Panc1 (cell line): ENCODE data around the gene PPP1R18. TPM values are rescaled to one million over a fixed set of nuclear protein-coding genes. Genes with fewer than 3 reads are reported as not detected.

ENCODE experiments used
- ATAC-seq: fragments of 200-7000 bp; cut with Tn5 transposase; 2 replicates; pipeline ENCODE4 v1.9.1; 2020; ENCODE audit warnings: mild to moderate bottlenecking, moderate library complexity
- BruUV-seq: library from RNA; stranded (reverse); fragments of 400-500 nt; replicated peaks from 2 replicates; lab custom pipeline; 2021; lab: Mats Ljungman, UMichigan
- CTCF ChIA-PET: fragments of 300-600 bp; sonication (Branson Sonifier 250); formaldehyde crosslinking; loops from one replicate; lab custom pipeline; 2022; ENCODE audit warnings: antibody characterized with exemption; lab: Charles Lee
- POLR2A ChIA-PET: fragments of 300-600 bp; sonication (Branson Sonifier 250); formaldehyde crosslinking; loops from one replicate; lab custom pipeline; 2022; ENCODE audit warnings: antibody characterized with exemption; lab: Charles Lee
- DNase-seq: peaks from one replicate; pipeline ENCODE4 v3.0.0-alpha.2; 2010; ENCODE audit warnings: low read depth, low spot score
- H3K27ac ChIP-seq: 2 replicates; pipeline ENCODE4 v1.5.1; 2011; ENCODE audit warnings: mild to moderate bottlenecking, low read length, inconsistent platforms
- H3K27me3 ChIP-seq: fragments of 200-500 bp; sonication (Bioruptor generic); 2 replicates; pipeline ENCODE4 v1.6.0; 2014; ENCODE audit warnings: low read length, inconsistent platforms; ENCODE audit not compliant: control insufficient read depth, insufficient read depth
- H3K36me3 ChIP-seq: fragments of 200-500 bp; sonication (Bioruptor generic); 2 replicates; pipeline ENCODE4 v1.5.1; 2014; ENCODE audit warnings: inconsistent platforms, mild to moderate bottlenecking, low read length, moderate library complexity; ENCODE audit not compliant: control insufficient read depth, insufficient read depth
- H3K4me1 ChIP-seq: 2 replicates; pipeline ENCODE4 v1.5.1; 2011; ENCODE audit warnings: inconsistent platforms, mild to moderate bottlenecking, low read length, moderate library complexity; ENCODE audit not compliant: control insufficient read depth, insufficient read depth
- H3K4me3 ChIP-seq, 2 experiments: 2 replicates each; pipeline ENCODE4 v1.5.1; 2011 to 2012; ENCODE audit warnings: low read depth in 2 of 2, low read length in 2 of 2, mild to moderate bottlenecking in 2 of 2, inconsistent platforms in 1 of 2, moderate library complexity in 1 of 2
- H3K9me3 ChIP-seq: fragments of 200-500 bp; sonication (Bioruptor generic); 2 replicates; pipeline ENCODE4 v1.5.1; 2014; ENCODE audit warnings: low read depth, mild to moderate bottlenecking, inconsistent platforms, low read length, moderate library complexity; ENCODE audit not compliant: control insufficient read depth, insufficient read depth
- CTCF ChIP-seq: fragments of 450-650 bp; IDR thresholded peaks from 2 replicates; pipeline ENCODE4 v1.5.1; 2017; ENCODE audit warnings: mild to moderate bottlenecking
- POLR2AphosphoS5 ChIP-seq: IDR thresholded peaks from 2 replicates; pipeline ENCODE4 v1.6.1; 2012; ENCODE audit warnings: mild to moderate bottlenecking, low read depth, low read length, moderate library complexity
- REST ChIP-seq, 2 experiments: IDR thresholded peaks; 2 replicates each; pipeline ENCODE4 v1.6.1; 2011 to 2012; ENCODE audit warnings: low read depth in 2 of 2, control low read depth in 1 of 2, low read length in 1 of 2, mild to moderate bottlenecking in 1 of 2, moderate library complexity in 1 of 2; ENCODE audit not compliant: insufficient read depth in 1 of 2
- SIN3A ChIP-seq: IDR thresholded peaks from 2 replicates; pipeline ENCODE4 v1.6.1; 2012; ENCODE audit warnings: low read depth, mild to moderate bottlenecking, low read length, moderate library complexity, borderline replicate concordance; ENCODE audit not compliant: insufficient read depth
- TCF7L2 ChIP-seq: IDR thresholded peaks from 2 replicates; pipeline ENCODE4 v1.6.1; 2011; ENCODE audit warnings: mild to moderate bottlenecking, low read depth, low read length, inconsistent platforms
- in situ Hi-C: cut with HindIII; loops from 2 replicates; pipeline ENCODE4 v1.10.0; 2016; ENCODE audit warnings: low sequenced_read_pairs, low pct_unique_long_range_greater_than_20kb
- intact Hi-C: fragments of 100-400 bp; cut with micrococcal nuclease; formaldehyde crosslinking; loops from one replicate; pipeline ENCODE4 v1.10.0; 2022; ENCODE audit not compliant: unreplicated experiment
- total RNA-seq: library from RNA; stranded (reverse); gene quantifications from one replicate; pipeline ENCODE4 v1.2.1, GENCODE V29; 2021; ENCODE audit not compliant: unreplicated experiment

Gene PPP1R18
- total RNA-seq, 1 experiment from 2014 or later = 55.3 TPM

GRCh38 chr6:30640481-30640880, 46.0 kb downstream of the PPP1R18 start:
- CTCF ChIA-PET = no interaction called here
- H3K36me3 ChIP-seq = no peaks in the 10 kb centered on the region; the same call in 1 of the 2 replicates

GRCh38 chr6:30635834-30636233, 50.6 kb downstream of the PPP1R18 start:
- Histone ChIP-seq H3K4me3 (no peak overlapping the region), H3K4me1 (no peaks in the 10 kb centered on the region), H3K27ac (no peak overlapping the region), H3K27me3 (no peaks in the 10 kb centered on the region), H3K36me3 (no peaks in the 10 kb centered on the region), H3K9me3 (no peaks in the 10 kb centered on the region)
- ATAC-seq (no peak), DNase-seq (no peak)
- ChIA-PET CTCF (interaction anchor here (0.5 kb wide), 1 partner anchor 82 kb away, joined by 3 read pairs; the partner anchor contains the start of gene MDC1), POLR2A (no interaction called here)
- TSS peak; percentile 57 for BruUV-seq
- TF ChIP-seq REST (IDR thresholded peaks at IDR 0.05; ENCODE audit: insufficient read depth in 1 of 2, low read depth in 2 of 2, low read length in 1 of 2) (no peak), TCF7L2 (no peak), CTCF (no peak), POLR2AphosphoS5 (no peak)
- intact Hi-C loops (no loop called here), in situ Hi-C loops (no loop called here)

More at GRCh38 chr6:30640481-30640880, 46.0 kb downstream of the PPP1R18 start:
- no peak for DNase-seq
- Histone ChIP-seq H3K27me3 (no peaks in the 10 kb centered on the region), H3K4me1 (no peaks in the 10 kb centered on the region), H3K9me3 (no peaks in the 10 kb centered on the region), H3K27ac (no peak overlapping the region), H3K4me3 (no peak overlapping the region)
- no TSS peak for BruUV-seq
- POLR2A ChIA-PET = interaction anchor here (0.6 kb wide), 1 partner anchor 26 kb away, joined by 6 read pairs; no protein-coding TSS in a partner anchor
- TF ChIP-seq SIN3A (no peak), REST (IDR thresholded peaks at IDR 0.05; ENCODE audit: insufficient read depth in 1 of 2, low read depth in 2 of 2, low read length in 1 of 2) (no peak), POLR2AphosphoS5 (no peak), CTCF (no peak), TCF7L2 (no peak)
- intact Hi-C loops (no loop called here), in situ Hi-C loops (no loop called here)
- ATAC-seq = peak; percentile 75
